Calu3 (cell line): ENCODE measurements around the gene MINAR1. TPM values are rescaled to one million over a fixed set of nuclear protein-coding genes. Genes with fewer than 3 reads are reported as not detected.

ENCODE experiments used
- BruUV-seq: library from RNA; stranded (reverse); fragments of 400-500 nt; replicated peaks from 2 replicates; lab custom pipeline; 2021; lab: Mats Ljungman, UMichigan
- CTCF ChIA-PET: fragments of 300-600 bp; sonication (Branson Sonifier 250); formaldehyde crosslinking; loops from one replicate; lab custom pipeline; 2022; ENCODE audit warnings: antibody characterized with exemption; lab: Charles Lee
- DNase-seq: peaks from one replicate; pipeline ENCODE4 v3.0.0; 2022
- H3K27ac Mint-ChIP-seq: one replicate; pipeline ENCODE4 v1.8.0; 2022; ENCODE audit warnings: mixed read lengths; ENCODE audit not compliant: unreplicated experiment
- H3K27me3 Mint-ChIP-seq: one replicate; pipeline ENCODE4 v1.8.0; 2022; ENCODE audit warnings: mixed read lengths; ENCODE audit not compliant: unreplicated experiment
- H3K36me3 Mint-ChIP-seq: one replicate; pipeline ENCODE4 v1.8.0; 2022; ENCODE audit warnings: mild to moderate bottlenecking, moderate library complexity, mixed read lengths; ENCODE audit not compliant: insufficient read depth, unreplicated experiment
- H3K4me1 Mint-ChIP-seq: one replicate; pipeline ENCODE4 v1.8.0; 2022; ENCODE audit warnings: mild to moderate bottlenecking, low read depth, mixed read lengths; ENCODE audit not compliant: unreplicated experiment
- H3K4me3 Mint-ChIP-seq: one replicate; pipeline ENCODE4 v1.8.0; 2022; ENCODE audit warnings: mild to moderate bottlenecking, low read depth, moderate library complexity, mixed read lengths; ENCODE audit not compliant: unreplicated experiment
- H3K9me3 Mint-ChIP-seq: one replicate; pipeline ENCODE4 v1.8.0; 2022; ENCODE audit warnings: low read depth, mixed read lengths; ENCODE audit not compliant: unreplicated experiment
- intact Hi-C: fragments of 100-400 bp; cut with micrococcal nuclease; formaldehyde crosslinking; loops from one replicate; pipeline ENCODE4 v1.10.0; 2022; ENCODE audit not compliant: unreplicated experiment
- total RNA-seq: library from RNA; stranded (reverse); gene quantifications from 2 replicates; pipeline ENCODE4 v1.2.3, GENCODE V29; 2022
- TF ChIP-seq, protein P1 (sequence below): fragments of 200-600 bp; IDR thresholded peaks from one replicate; pipeline ENCODE4 v1.8.0; 2022; ENCODE audit warnings: antibody characterized with exemption; ENCODE audit not compliant: unreplicated experiment

The MINAR1 gene
- total RNA-seq, 1 experiment from 2014 or later: 2.4 TPM

DNA sequence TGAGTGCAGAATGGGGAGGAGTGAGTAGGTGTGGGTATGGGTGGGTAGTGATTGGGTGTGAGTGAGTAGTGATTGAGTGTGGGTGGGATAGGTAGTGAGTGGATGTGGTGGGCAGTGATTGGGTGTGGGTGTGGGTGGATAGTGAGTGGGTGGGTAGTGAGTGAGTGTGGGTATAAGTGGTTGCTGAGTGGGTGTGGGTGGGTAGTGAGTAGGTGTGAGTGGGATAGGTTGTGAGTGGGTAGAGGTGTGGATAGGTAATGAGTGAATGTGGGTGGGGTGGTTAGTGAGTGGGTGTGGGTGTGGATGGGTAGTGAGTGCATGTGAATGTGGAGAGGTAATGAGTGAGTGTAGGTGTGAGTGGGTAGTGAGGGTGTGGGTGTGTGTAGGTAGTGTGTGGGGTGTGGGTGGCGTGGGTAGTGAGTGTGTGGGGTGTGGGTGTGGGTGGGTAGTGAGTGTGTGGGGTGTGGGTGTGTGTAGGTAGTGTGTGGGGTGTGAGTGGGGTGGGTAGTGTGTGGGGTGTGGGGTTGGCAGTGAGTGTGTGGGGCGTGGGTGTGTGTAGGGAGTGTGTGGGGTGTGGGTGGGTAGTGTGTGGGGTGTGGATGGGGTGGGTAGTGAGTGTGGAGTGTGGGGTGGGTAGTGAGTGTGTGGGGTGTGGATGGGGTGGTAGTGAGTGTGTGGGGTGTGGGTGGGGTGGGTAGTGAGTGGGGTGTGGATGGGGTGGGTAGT lies 5.3 kb downstream of the MINAR1 start:
- H3K9me3 Mint-ChIP-seq: no peaks in the 10 kb centered on the region
- no peak for DNase-seq
- H3K4me3 Mint-ChIP-seq: no peak overlapping the region
- BruUV-seq: no TSS peak
- no peak overlapping the region for H3K27ac Mint-ChIP-seq
- H3K36me3 Mint-ChIP-seq: no peaks in the 10 kb centered on the region
- CTCF ChIA-PET: no interaction called here
- TF ChIP-seq, protein P1, sequence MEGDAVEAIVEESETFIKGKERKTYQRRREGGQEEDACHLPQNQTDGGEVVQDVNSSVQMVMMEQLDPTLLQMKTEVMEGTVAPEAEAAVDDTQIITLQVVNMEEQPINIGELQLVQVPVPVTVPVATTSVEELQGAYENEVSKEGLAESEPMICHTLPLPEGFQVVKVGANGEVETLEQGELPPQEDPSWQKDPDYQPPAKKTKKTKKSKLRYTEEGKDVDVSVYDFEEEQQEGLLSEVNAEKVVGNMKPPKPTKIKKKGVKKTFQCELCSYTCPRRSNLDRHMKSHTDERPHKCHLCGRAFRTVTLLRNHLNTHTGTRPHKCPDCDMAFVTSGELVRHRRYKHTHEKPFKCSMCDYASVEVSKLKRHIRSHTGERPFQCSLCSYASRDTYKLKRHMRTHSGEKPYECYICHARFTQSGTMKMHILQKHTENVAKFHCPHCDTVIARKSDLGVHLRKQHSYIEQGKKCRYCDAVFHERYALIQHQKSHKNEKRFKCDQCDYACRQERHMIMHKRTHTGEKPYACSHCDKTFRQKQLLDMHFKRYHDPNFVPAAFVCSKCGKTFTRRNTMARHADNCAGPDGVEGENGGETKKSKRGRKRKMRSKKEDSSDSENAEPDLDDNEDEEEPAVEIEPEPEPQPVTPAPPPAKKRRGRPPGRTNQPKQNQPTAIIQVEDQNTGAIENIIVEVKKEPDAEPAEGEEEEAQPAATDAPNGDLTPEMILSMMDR: no peak
- H3K4me1 Mint-ChIP-seq: no peaks in the 10 kb centered on the region
- peaks cover 40% of the 10 kb centered on the region for H3K27me3 Mint-ChIP-seq
- intact Hi-C loops: no loop called here

DNA sequence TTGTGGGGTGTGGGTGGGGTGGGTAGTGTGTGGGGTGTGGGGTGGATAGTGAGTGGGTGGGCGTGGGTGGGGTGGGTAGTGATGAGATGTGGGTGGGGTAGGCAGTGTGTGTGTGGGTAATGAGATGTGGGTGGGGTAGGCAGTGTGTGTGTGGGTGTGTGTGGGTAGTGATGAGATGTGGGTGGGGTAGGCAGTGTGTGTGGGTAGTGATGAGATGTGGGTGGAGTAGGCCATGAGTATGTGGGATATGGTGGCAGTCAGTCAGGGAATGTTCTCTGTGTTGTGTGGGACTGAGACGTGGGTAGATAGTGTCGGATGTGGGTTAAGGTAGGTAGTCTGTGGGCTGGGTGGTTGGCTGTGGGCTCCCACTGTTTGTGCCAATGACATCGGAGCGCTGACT lies 7.1 kb downstream of the MINAR1 start:
- TF ChIP-seq, protein P1: no peak
- Mint-ChIP-seq H3K27ac (no peak overlapping the region), H3K4me1 (no peaks in the 10 kb centered on the region), H3K36me3 (no peaks in the 10 kb centered on the region), H3K27me3 (peaks cover 22% of the 10 kb centered on the region), H3K9me3 (no peaks in the 10 kb centered on the region), H3K4me3 (no peak overlapping the region)
- intact Hi-C loops: no loop called here
- no peak for DNase-seq
- no TSS peak for BruUV-seq
- CTCF ChIA-PET: no interaction called here

DNA sequence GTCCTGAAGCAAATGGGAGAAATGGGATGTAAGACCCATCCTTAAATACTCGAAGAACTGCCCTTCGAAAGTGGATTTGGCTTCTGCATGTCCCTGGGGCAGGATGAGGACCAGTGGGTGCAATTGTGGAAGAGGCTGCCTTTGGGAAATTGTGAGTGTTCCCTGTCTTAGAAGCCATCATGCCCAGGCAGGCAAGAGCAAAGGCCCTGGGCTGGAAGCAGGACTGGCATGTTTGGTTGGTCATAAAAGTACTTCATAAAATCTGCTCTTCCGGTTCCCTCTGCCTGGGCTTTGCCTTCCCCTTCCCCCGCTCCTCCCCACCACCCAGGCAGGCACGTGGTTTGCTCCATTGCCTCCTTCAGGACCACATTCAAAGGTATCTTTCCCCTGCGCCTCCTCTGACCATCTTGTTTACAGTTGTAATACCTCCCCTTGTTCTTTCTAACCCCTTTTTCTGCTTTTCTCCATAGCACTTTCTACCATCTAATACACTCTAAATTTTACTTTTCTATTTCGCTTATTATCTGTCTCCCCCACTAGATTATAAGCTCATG lies 8.3 kb downstream of the MINAR1 start:
- H3K27ac Mint-ChIP-seq: no peak overlapping the region
- H3K36me3 Mint-ChIP-seq: no peaks in the 10 kb centered on the region
- intact Hi-C loops: no loop called here
- H3K9me3 Mint-ChIP-seq: no peaks in the 10 kb centered on the region
- CTCF ChIA-PET: no interaction called here
- H3K4me3 Mint-ChIP-seq: no peak overlapping the region
- BruUV-seq: no TSS peak
- TF ChIP-seq, protein P1: no peak
- no peak for DNase-seq
- no peaks in the 10 kb centered on the region for H3K4me1 Mint-ChIP-seq
- H3K27me3 Mint-ChIP-seq: peaks cover 10% of the 10 kb centered on the region

DNA sequence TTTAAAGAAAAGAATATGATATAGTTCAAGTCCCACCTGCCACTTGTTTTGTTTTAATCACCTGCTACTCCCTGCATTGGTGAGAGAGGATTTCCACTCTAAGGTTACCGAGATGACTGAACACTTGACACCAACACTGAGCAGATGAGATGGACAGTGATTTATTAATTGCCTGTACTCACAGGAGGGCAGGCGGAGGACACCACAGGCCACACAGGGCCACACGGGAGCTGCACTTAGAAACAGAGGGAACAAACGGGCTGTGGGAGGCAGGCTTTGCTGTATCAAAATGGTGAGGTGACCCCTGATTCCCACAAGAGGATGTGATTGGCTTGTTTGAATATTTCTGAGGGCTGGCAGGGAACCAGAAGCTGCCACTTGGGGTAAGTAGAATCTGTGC lies 10.8 kb downstream of the MINAR1 start:
- Mint-ChIP-seq H3K27me3 (no peaks in the 10 kb centered on the region), H3K4me3 (no peak overlapping the region), H3K27ac (no peak overlapping the region), H3K4me1 (no peaks in the 10 kb centered on the region), H3K9me3 (no peaks in the 10 kb centered on the region), H3K36me3 (no peaks in the 10 kb centered on the region)
- TF ChIP-seq, protein P1: no peak
- DNase-seq: no peak
- CTCF ChIA-PET: interaction anchor here (0.7 kb wide), 1 partner anchor 146 kb away, joined by 3 read pairs; no protein-coding TSS in a partner anchor
- BruUV-seq: no TSS peak
- intact Hi-C loops: no loop called here
